C4-2B (cell line): ENCODE results near the gene MTA3.
A peak's percentile ranks its signal among the peaks of the same experiment; 100 is the strongest.

Experiments
- H3K27ac ChIP-seq: fragments of 450-650 bp; 2 replicates; pipeline ENCODE4 v1.5.1; 2017
- CTCF ChIP-seq: fragments of 450-650 bp; conservative IDR thresholded peaks from 2 replicates; pipeline ENCODE4 v1.5.1; 2017; ENCODE audit warnings: mild to moderate bottlenecking
- ZFX ChIP-seq: fragments of 450-650 bp; IDR thresholded peaks from 2 replicates; pipeline ENCODE4 v1.6.1; 2017

MTA3 gene

GRCh38 chr2:42568401-42569115 lies at the start of gene MTA3:
Gene MTA3 (plus strand): TSS chr2:42568632. CDS start chr2:42568746, 114 bp downstream.
- TF ChIP-seq ZFX (0 out of 2 replicates have a peak, but pooled peaks have one; percentile 28), CTCF (no peak)
- H3K27ac ChIP-seq, result peak within 1 kb of the TSS; percentile 85

GRCh38 chr2:42519624-42520023 lies 48.8 kb upstream of the MTA3 start:
- H3K27ac ChIP-seq, result no peak overlapping the region
- TF ChIP-seq ZFX, result no peak
- no peak for TF ChIP-seq CTCF

- TF ChIP-seq ZFX, result no peak
- TF ChIP-seq CTCF, result no peak
- no peak overlapping the region for H3K27ac ChIP-seq
Measured at GRCh38 chr2:42522035-42522434, 46.4 kb upstream of the MTA3 start.

- TF ChIP-seq ZFX (no peak), CTCF (no peak)
- no peak overlapping the region for H3K27ac ChIP-seq
Measured at GRCh38 chr2:42523341-42523740, 45.1 kb upstream of the MTA3 start.

- TF ChIP-seq ZFX, result no peak
- no peak for TF ChIP-seq CTCF
- no peak overlapping the region for H3K27ac ChIP-seq
Measured at GRCh38 chr2:42532397-42532796, 36.0 kb upstream of the MTA3 start.

- TF ChIP-seq CTCF (no peak), ZFX (no peak)
- no peak overlapping the region for H3K27ac ChIP-seq
Measured at GRCh38 chr2:42537493-42537892, 30.9 kb upstream of the MTA3 start.

GRCh38 chr2:42542871-42543270 lies 25.6 kb upstream of the MTA3 start:
- TF ChIP-seq ZFX (no peak), CTCF (no peak)
- H3K27ac ChIP-seq, result no peak overlapping the region
